Endothelial cell (in vitro differentiated cells): ENCODE results near the gene PRKACA. TPM values are rescaled to one million over a fixed set of nuclear protein-coding genes. Genes with fewer than 3 reads are reported as not detected.
A peak's percentile ranks its signal among the peaks of the same experiment; 100 is the strongest.

Experiments
- DNase-seq: peaks from one replicate; pipeline ENCODE4 v3.0.0; 2021; ENCODE audit warnings: low spot score
- H3K27ac Mint-ChIP-seq: one replicate; pipeline ENCODE4 v1.8.0; 2021; ENCODE audit warnings: mixed read lengths, inconsistent platforms; ENCODE audit not compliant: unreplicated experiment
- H3K27me3 Mint-ChIP-seq: one replicate; pipeline ENCODE4 v1.8.0; 2021; ENCODE audit warnings: mild to moderate bottlenecking, moderate library complexity, mixed read lengths, inconsistent platforms; ENCODE audit not compliant: unreplicated experiment
- H3K36me3 Mint-ChIP-seq: one replicate; pipeline ENCODE4 v1.8.0; 2021; ENCODE audit warnings: mild to moderate bottlenecking, low read depth, mixed read lengths, inconsistent platforms; ENCODE audit not compliant: unreplicated experiment
- H3K4me1 Mint-ChIP-seq: one replicate; pipeline ENCODE4 v1.8.0; 2021; ENCODE audit warnings: mild to moderate bottlenecking, mixed read lengths, inconsistent platforms; ENCODE audit not compliant: unreplicated experiment
- H3K4me3 Mint-ChIP-seq: one replicate; pipeline ENCODE4 v1.8.0; 2021; ENCODE audit warnings: mild to moderate bottlenecking, mixed read lengths, inconsistent platforms; ENCODE audit not compliant: unreplicated experiment
- H3K9me3 Mint-ChIP-seq: one replicate; pipeline ENCODE4 v1.8.0; 2021; ENCODE audit warnings: mixed read lengths, inconsistent platforms; ENCODE audit not compliant: unreplicated experiment
- total RNA-seq: library from RNA; stranded (reverse); fragmentation: NEBNext Ultra II Directional; extraction: Animal tissue kit (Norgen Biotek cat#: 25700); gene quantifications from one replicate; pipeline ENCODE4 v1.2.1, GENCODE V29; 2021; ENCODE audit not compliant: unreplicated experiment
- TF ChIP-seq, protein P1 (sequence below): fragments of 200-600 bp; sonication (generic); IDR thresholded peaks from one replicate; pipeline ENCODE4 v1.5.0; 2021; ENCODE audit warnings: antibody characterized with exemption; ENCODE audit not compliant: unreplicated experiment

PRKACA gene
- total RNA-seq, 1 donor from 2014 or later = 122 TPM

DNA sequence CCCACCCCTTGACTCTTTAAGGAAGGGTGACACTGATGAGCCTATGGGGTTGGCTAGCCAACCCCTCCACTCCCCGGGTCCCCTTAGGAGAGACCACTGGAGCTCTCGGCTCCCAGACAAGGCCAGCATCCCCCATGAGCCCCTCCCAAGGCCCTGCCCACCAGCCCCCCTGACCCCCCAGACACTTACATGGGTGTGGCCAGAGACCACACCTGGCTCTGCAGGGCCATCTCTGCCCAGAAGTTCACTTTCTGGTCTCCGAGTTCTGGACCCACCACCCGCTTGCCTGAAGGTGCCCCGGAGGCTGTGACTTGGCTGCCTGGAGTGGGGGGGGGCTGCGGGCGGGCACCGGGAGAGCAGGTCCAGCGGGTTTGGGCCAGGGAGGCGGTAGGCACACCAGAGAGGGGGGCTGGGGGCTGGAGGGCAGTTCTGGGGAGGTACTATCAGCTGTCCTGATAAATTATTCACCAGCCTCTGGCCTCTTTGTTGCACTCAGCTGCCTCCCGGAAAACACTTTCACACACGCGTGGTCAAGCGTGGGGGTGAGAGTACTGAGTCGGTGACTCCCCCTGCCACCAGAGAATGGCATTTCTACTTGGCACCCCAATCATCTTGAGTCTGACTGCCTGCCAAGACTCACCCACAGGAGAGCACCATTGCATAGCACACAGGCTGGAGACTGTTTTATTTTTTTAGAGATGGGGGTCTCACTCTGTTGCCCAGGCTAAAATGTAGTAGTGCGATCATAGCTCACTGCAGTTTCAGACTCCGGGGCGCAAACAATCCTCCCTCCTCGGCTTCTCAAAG lies 55.6 kb downstream of the PRKACA start, which contains the start of gene PALM3:
TSS of gene PALM3 (minus strand) at position 326 of the 807 bp plus-strand sequence. CDS start at position 230, 96 bp downstream.
- Mint-ChIP-seq H3K9me3 (no peaks in the 10 kb centered on the region), H3K27me3 (peaks cover 6% of the 10 kb centered on the region), H3K4me3 (no peak within 1 kb of the TSS), H3K4me1 (peaks cover 8% of the 10 kb centered on the region), H3K36me3 (no peaks in the 10 kb centered on the region), H3K27ac (no peak within 1 kb of the TSS)
- DNase-seq = no peak
- TF ChIP-seq, protein P1, sequence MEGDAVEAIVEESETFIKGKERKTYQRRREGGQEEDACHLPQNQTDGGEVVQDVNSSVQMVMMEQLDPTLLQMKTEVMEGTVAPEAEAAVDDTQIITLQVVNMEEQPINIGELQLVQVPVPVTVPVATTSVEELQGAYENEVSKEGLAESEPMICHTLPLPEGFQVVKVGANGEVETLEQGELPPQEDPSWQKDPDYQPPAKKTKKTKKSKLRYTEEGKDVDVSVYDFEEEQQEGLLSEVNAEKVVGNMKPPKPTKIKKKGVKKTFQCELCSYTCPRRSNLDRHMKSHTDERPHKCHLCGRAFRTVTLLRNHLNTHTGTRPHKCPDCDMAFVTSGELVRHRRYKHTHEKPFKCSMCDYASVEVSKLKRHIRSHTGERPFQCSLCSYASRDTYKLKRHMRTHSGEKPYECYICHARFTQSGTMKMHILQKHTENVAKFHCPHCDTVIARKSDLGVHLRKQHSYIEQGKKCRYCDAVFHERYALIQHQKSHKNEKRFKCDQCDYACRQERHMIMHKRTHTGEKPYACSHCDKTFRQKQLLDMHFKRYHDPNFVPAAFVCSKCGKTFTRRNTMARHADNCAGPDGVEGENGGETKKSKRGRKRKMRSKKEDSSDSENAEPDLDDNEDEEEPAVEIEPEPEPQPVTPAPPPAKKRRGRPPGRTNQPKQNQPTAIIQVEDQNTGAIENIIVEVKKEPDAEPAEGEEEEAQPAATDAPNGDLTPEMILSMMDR = no peak

DNA sequence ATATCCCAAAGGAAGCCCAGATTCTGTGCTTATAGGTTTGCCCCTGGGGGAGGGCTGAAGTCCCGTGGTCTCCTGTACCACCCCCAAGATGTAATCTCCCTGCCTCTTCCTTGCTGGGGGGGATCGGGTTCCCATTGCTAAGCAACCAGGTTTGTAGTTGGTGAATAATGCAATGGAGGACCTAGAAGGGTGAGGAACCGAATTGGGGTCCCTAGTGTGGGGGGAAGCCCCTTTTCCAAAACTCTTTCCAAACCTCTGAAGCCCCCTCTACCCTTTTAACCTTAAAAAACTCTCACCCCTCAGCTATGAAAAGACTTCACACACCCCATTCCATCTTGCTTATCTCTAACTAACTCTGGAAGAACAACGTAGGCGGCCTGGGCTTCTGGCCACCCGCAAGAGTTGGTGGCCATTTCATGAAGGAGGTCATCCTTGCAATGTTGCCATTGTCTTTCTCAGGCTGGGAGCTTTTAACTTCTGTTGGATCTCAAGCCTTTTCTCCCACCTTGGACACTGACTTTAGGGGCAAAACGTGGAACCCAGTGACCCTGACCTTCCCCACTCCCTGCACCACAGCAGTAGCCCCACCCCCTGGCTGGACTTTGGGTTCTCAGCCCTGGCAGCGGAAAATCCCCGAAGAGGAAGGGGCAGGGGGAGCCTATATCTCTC lies 56.3 kb downstream of the PRKACA start:
- no peaks in the 10 kb centered on the region for H3K9me3 Mint-ChIP-seq
- H3K27ac Mint-ChIP-seq = no peak overlapping the region
- TF ChIP-seq, protein P1 = no peak
- no peak for DNase-seq
- H3K36me3 Mint-ChIP-seq = no peaks in the 10 kb centered on the region
- peaks cover 8% of the 10 kb centered on the region for H3K4me1 Mint-ChIP-seq
- peaks cover 8% of the 10 kb centered on the region for H3K27me3 Mint-ChIP-seq
- H3K4me3 Mint-ChIP-seq = no peak overlapping the region

DNA sequence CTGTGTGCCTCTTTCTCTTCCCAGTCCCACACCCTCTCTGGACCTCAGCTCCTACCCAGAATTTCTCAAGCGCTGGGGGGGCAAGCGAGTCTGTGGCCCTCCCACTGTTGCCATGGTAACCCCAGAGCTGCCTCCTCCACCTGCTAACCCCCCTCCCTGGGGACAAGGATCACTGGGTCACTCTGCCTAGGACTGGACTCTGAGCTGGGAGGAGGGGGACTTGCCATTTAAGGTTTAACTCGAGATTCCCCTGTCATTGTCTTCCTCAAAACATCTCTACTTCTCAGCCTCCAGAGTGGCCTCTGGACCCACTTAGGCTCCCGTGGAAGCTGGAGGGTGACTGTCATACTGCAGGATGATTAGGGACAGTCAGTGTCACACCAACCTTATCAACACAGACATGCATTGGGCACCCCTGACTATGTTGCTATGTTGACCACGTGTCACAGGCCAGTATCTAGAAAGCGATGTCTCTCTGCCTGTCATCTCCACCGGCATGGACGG lies 57.9 kb downstream of the PRKACA start:
- Mint-ChIP-seq H3K4me1 (peaks cover 8% of the 10 kb centered on the region), H3K27ac (no peak overlapping the region), H3K9me3 (no peaks in the 10 kb centered on the region), H3K27me3 (peaks cover 10% of the 10 kb centered on the region), H3K4me3 (no peak overlapping the region), H3K36me3 (no peaks in the 10 kb centered on the region)
- DNase-seq = no peak
- TF ChIP-seq, protein P1 = no peak

DNA sequence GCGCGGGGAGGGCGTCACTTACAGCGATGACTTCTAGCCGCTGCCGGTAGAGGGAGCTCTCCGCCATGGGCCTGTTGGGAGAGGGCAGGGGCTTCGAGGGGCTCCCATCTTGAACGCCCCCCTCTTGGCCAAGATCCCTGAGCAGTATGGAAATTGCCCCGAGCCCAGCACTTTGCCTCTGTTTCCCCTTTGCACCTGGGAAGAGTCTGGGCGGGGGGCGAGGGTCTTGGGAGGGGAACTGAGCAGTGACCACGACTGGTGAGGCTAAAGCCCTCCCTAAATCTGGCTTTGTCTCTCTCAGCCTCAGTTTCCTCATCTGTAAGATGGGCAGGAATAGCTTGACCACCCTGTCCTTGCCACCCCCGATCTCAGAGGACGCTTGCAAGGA lies 58.5 kb downstream of the PRKACA start:
- Mint-ChIP-seq H3K36me3 (no peaks in the 10 kb centered on the region), H3K4me1 (peaks cover 8% of the 10 kb centered on the region), H3K27me3 (peaks cover 10% of the 10 kb centered on the region), H3K9me3 (no peaks in the 10 kb centered on the region), H3K4me3 (no peak overlapping the region), H3K27ac (no peak overlapping the region)
- DNase-seq = peak; percentile 49
- TF ChIP-seq, protein P1 = peak; percentile 74
